K562 (cell line): ENCODE results near the gene PLTP. TPM values are rescaled to one million over a fixed set of nuclear protein-coding genes. Genes with fewer than 3 reads are reported as not detected.

Experiments
- ARNT ChIP-seq, 2 experiments: fragments of 450-650 bp; IDR thresholded peaks; 2 replicates each; pipeline ENCODE4 v1.6.1; 2016; ENCODE audit warnings: mild to moderate bottlenecking in 1 of 2
- BCOR ChIP-seq: fragments of 450-650 bp; IDR thresholded peaks from 2 replicates; pipeline ENCODE4 v1.6.1; 2016
- BHLHE40 ChIP-seq: IDR thresholded peaks from 2 replicates; pipeline ENCODE4 v1.6.1; 2011; ENCODE audit warnings: low read length, improper control_type of control experiment
- BRD9 ChIP-seq: fragments of 450-650 bp; IDR thresholded peaks from 2 replicates; pipeline ENCODE4 v1.6.1; 2018; ENCODE audit warnings: low read depth; ENCODE audit not compliant: partially characterized antibody
- CGGBP1 ChIP-seq: fragments of 250-450 bp; sonication (Bioruptor Pico); IDR thresholded peaks from 2 replicates; pipeline ENCODE4 v1.9.0; 2021; ENCODE audit warnings: mild to moderate bottlenecking
- EHMT2 ChIP-seq: fragments of 450-650 bp; IDR thresholded peaks from 2 replicates; pipeline ENCODE4 v1.6.1; 2018; ENCODE audit warnings: antibody characterized with exemption
- ETV1 ChIP-seq: fragments of 450-650 bp; conservative IDR thresholded peaks from 2 replicates; pipeline ENCODE4 v1.6.1; 2016; ENCODE audit warnings: missing genetic modification characterization, control low read depth, low read depth, missing compliant biosample characterization
- FOS ChIP-seq: IDR thresholded peaks from 3 replicates; pipeline ENCODE4 v1.6.1; 2011; ENCODE audit not compliant: insufficient read length; ENCODE audit errors: extremely low read depth
- FOXA3 ChIP-seq, 2 experiments: fragments of 450-650 bp in 1 of 2; sonication (generic) in 1 of 2; formaldehyde crosslinking; IDR thresholded peaks in 1 of 2; conservative IDR thresholded peaks in 1 of 2; 2 replicates each; pipeline versions ENCODE4 v1.4.0 to v1.8.0; 2020 to 2022; ENCODE audit warnings: mild to moderate bottlenecking in 2 of 2, missing genetic modification reagents in 1 of 2
- FOXP1 ChIP-seq: sonication (generic); formaldehyde crosslinking; IDR thresholded peaks from 2 replicates; pipeline ENCODE4 v1.8.0; 2022; ENCODE audit warnings: mild to moderate bottlenecking, missing genetic modification reagents
- GTF2E2 ChIP-seq: fragments of 200-800 bp; sonication (Bioruptor generic); IDR thresholded peaks from 2 replicates; pipeline ENCODE4 v1.6.1; 2016; ENCODE audit warnings: missing genetic modification characterization, missing compliant biosample characterization
- HNRNPL ChIP-seq: fragments of 200-400 bp; formaldehyde crosslinking; IDR thresholded peaks from 2 replicates; pipeline ENCODE4 v1.6.1; 2017; ENCODE audit warnings: low read depth, mild to moderate bottlenecking, low read length
- MED1 ChIP-seq: sonication (generic); formaldehyde crosslinking; IDR thresholded peaks from 2 replicates; pipeline ENCODE4 v1.8.1; 2023; ENCODE audit warnings: missing genetic modification reagents, borderline replicate concordance
- NCOA4 ChIP-seq: fragments of 450-650 bp; IDR thresholded peaks from 2 replicates; pipeline ENCODE4 v1.6.1; 2018; ENCODE audit warnings: mild to moderate bottlenecking; ENCODE audit not compliant: partially characterized antibody
- NR1H2 ChIP-seq: sonication (generic); formaldehyde crosslinking; IDR thresholded peaks from 2 replicates; pipeline ENCODE4 v1.4.0; 2020; ENCODE audit warnings: mild to moderate bottlenecking, missing genetic modification reagents
- PKNOX1 ChIP-seq: fragments of 450-650 bp; IDR thresholded peaks from 2 replicates; pipeline ENCODE4 v1.6.1; 2016
- PPARD ChIP-seq: fragments of 250-450 bp; sonication (Bioruptor Pico); IDR thresholded peaks from 2 replicates; pipeline ENCODE4 v1.8.0; 2022; ENCODE audit warnings: inconsistent platforms, mild to moderate bottlenecking, moderate library complexity
- RBFOX2 ChIP-seq: fragments of 200-400 bp; formaldehyde crosslinking; IDR thresholded peaks from 2 replicates; pipeline ENCODE4 v1.6.1; 2017; ENCODE audit warnings: low read depth, mild to moderate bottlenecking, low read length, moderate library complexity
- SETDB1 ChIP-seq: IDR thresholded peaks from one replicate; pipeline ENCODE4 v1.6.1; 2012; ENCODE audit warnings: low read length, control low read depth, inconsistent platforms
- SMAD3 ChIP-seq: fragments of 450-650 bp; formaldehyde crosslinking; conservative IDR thresholded peaks from 2 replicates; pipeline ENCODE4 v1.4.0; 2020; ENCODE audit warnings: mild to moderate bottlenecking
- SUPT5H ChIP-seq: fragments of 450-650 bp; IDR thresholded peaks from 2 replicates; pipeline ENCODE4 v1.6.1; 2016
- TCF7 ChIP-seq: sonication (generic); IDR thresholded peaks from 2 replicates; pipeline ENCODE4 v1.6.1; 2016; ENCODE audit warnings: antibody characterized with exemption, borderline replicate concordance
- TEAD1 ChIP-seq, 2 experiments: fragments of 450-650 bp in 1 of 2; sonication (generic) in 1 of 2; formaldehyde crosslinking; IDR thresholded peaks; 2 replicates each; pipeline versions ENCODE4 v1.4.0 to v1.8.0; 2020 to 2022; ENCODE audit warnings: mild to moderate bottlenecking in 2 of 2, missing genetic modification reagents in 1 of 2
- USF1 ChIP-seq: sonication (generic); formaldehyde crosslinking; IDR thresholded peaks from 2 replicates; pipeline ENCODE4 v1.9.0; 2022; ENCODE audit warnings: mild to moderate bottlenecking, missing genetic modification reagents
- ZNF165 ChIP-seq: fragments of 250-450 bp; sonication (Bioruptor Pico); IDR thresholded peaks from 2 replicates; pipeline ENCODE4 v1.4.0; 2020; ENCODE audit warnings: borderline replicate concordance
- ZNF764 ChIP-seq: fragments of 250-450 bp; sonication (Bioruptor Pico); IDR thresholded peaks from 2 replicates; pipeline ENCODE4 v1.4.0; 2020; ENCODE audit warnings: low read depth, mild to moderate bottlenecking, moderate library complexity
- ZSCAN32 ChIP-seq: fragments of 450-650 bp; formaldehyde crosslinking; IDR thresholded peaks from 2 replicates; pipeline ENCODE4 v1.4.0; 2020; ENCODE audit warnings: mild to moderate bottlenecking, moderate library complexity
- polyA plus RNA-seq, 8 experiments: library from polyadenylated mRNA; depleted of rRNA in 4 of 8; stranded (reverse) in 5 of 8; unstranded in 3 of 8; fragments of >200 nt; fragmentation: Nextera tagmentation in 2 of 8; fragmentation: Illumina TruSeq in 1 of 8; extraction: Ambion mirVana in 2 of 8; extraction: Trizol in 1 of 8; gene quantifications; 2 replicates each; pipeline versions ENCODE4 v1.2.1 to v1.2.3, GENCODE V29; 2011 to 2014; ENCODE audit warnings: inconsistent platforms in 1 of 8, missing spikeins in 1 of 8
- total RNA-seq, 7 experiments: library from RNA; depleted of rRNA in 6 of 7; stranded (reverse); fragments of >200 nt in 6 of 7; fragmentation: Illumina TruSeq in 2 of 7; extraction: Trizol in 2 of 7; gene quantifications; 2 replicates each; pipeline versions ENCODE4 v1.2.1 to v1.2.3, GENCODE V29; 2011 to 2021; ENCODE audit warnings: low replicate concordance in 1 of 7
- TF ChIP-seq, protein P1 (sequence below): sonication (generic); formaldehyde crosslinking; IDR thresholded peaks from 2 replicates; pipeline ENCODE4 v1.8.0; 2022; ENCODE audit warnings: mild to moderate bottlenecking, low read depth, missing genetic modification reagents

The PLTP gene
- total and polyA plus RNA-seq, 9 of the 15 experiments (the other 6 are each of a cell fraction or from before 2014, with no cell fraction given): 2.8 to 29.3 (median 17.6) TPM

GRCh38 chr20:45935416-45936046 lies 23.6 kb upstream of the PLTP start (continued):
- no peak for TF ChIP-seq CGGBP1 (CRISPR knock-in tag)
- TF ChIP-seq FOXA3 (CRISPR knock-in tag; conservative IDR thresholded peaks at IDR 0.05 in 1 of 2, IDR thresholded peaks at IDR 0.05 in 1 of 2): peak; percentile 65 to 83; a peak in 3 of 4 replicates
- TF ChIP-seq EHMT2: no peak
- no peak for TF ChIP-seq USF1 (CRISPR knock-in tag)
- TF ChIP-seq NR1H2 (CRISPR knock-in tag): no peak
- no peak for TF ChIP-seq PPARD (CRISPR knock-in tag)
- no peak; the same call in 1 of the 2 replicates for TF ChIP-seq GTF2E2 (tag)
- 0 out of 2 replicates have a peak, but pooled peaks have one; percentile 40 for TF ChIP-seq SMAD3 (CRISPR knock-in tag)
- peak; percentile 91; a peak in 3 of 4 replicates for TF ChIP-seq TEAD1 (CRISPR knock-in tag; IDR thresholded peaks at IDR 0.05)
- TF ChIP-seq ARNT (IDR thresholded peaks at IDR 0.05): peak; percentile 65 to 94; a peak in 3 of 4 replicates
- TF ChIP-seq BCOR: peak; percentile 92
- TF ChIP-seq NCOA4: no peak
- TF ChIP-seq, protein P1, sequence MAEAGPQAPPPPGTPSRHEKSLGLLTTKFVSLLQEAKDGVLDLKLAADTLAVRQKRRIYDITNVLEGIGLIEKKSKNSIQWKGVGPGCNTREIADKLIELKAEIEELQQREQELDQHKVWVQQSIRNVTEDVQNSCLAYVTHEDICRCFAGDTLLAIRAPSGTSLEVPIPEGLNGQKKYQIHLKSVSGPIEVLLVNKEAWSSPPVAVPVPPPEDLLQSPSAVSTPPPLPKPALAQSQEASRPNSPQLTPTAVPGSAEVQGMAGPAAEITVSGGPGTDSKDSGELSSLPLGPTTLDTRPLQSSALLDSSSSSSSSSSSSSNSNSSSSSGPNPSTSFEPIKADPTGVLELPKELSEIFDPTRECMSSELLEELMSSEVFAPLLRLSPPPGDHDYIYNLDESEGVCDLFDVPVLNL: no peak
- no peak for TF ChIP-seq MED1 (CRISPR knock-in tag)
- peak; percentile 81; the same call in 1 of the 2 replicates for TF ChIP-seq FOXP1
- TF ChIP-seq TCF7: peak; percentile 71; the same call in 1 of the 2 replicates
- peak; percentile 62 for TF ChIP-seq BHLHE40
- no peak for TF ChIP-seq SETDB1
- TF ChIP-seq ZNF764 (CRISPR knock-in tag): no peak
- no peak for TF ChIP-seq PKNOX1
- no peak; the same call in 1 of the 2 replicates for TF ChIP-seq ZSCAN32 (CRISPR knock-in tag)
- no peak for TF ChIP-seq ZNF165 (CRISPR knock-in tag)
- TF ChIP-seq RBFOX2: no peak
- no peak for TF ChIP-seq SUPT5H
- no peak for TF ChIP-seq FOS
- TF ChIP-seq BRD9: peak; percentile 30
- TF ChIP-seq HNRNPL: no peak
- peak; percentile 80 for TF ChIP-seq ETV1 (tag)
